Upper lobe of left lung (tissue), 4 donors: ENCODE measurements around the gene CCL18.

Source experiments
- CTCF ChIP-seq, 6 experiments: fragments of 450-650 bp in 4 of 6; fragments of 200-600 bp in 2 of 6; sonication (generic) in 2 of 6; IDR thresholded peaks; one replicate each; pipeline ENCODE4 v1.5.1; 2016 to 2019; ENCODE audit warnings: antibody characterized with exemption in 6 of 6
- EP300 ChIP-seq, 4 donors: sonication (generic); formaldehyde crosslinking; IDR thresholded peaks; one replicate each; pipeline ENCODE4 v1.5.1; 2017; ENCODE audit warnings: antibody characterized with exemption in 4 of 4, control low read depth in 2 of 4
- POLR2A ChIP-seq, 4 donors: fragments of 450-650 bp; IDR thresholded peaks; one replicate each; pipeline ENCODE4 v1.5.1; 2016 to 2017; ENCODE audit warnings: antibody characterized with exemption in 4 of 4, mild to moderate bottlenecking in 2 of 4
- POLR2AphosphoS5 ChIP-seq, 2 donors: sonication (generic); formaldehyde crosslinking; IDR thresholded peaks; one replicate each; pipeline ENCODE4 v1.5.1; 2017; ENCODE audit warnings: antibody characterized with exemption in 2 of 2

GRCh38 chr17:36118477-36119353 lies 54.6 kb downstream of the CCL18 start:
- TF ChIP-seq POLR2A (IDR thresholded peaks at IDR 0.05) (no peak), EP300 (IDR thresholded peaks at IDR 0.05) (no peak), CTCF (IDR thresholded peaks at IDR 0.05) (no peak), POLR2AphosphoS5 (IDR thresholded peaks at IDR 0.05) (no peak)
